ENCODE data around the gene TRAK1.

The TRAK1 gene

GRCh38 chr3:42106646-42107045, 15.5 kb downstream of the TRAK1 start:
- no peaks in the 10 kb centered on the region for H3K9me3 ChIP-seq (ENCODE audit: control insufficient read depth in 2 of 2, low read length in 2 of 2)
- H3K9ac ChIP-seq (ENCODE audit: low read depth in 1 of 2, low read length in 2 of 2), result no peak overlapping the region
- H3K27ac ChIP-seq (ENCODE audit: low read depth in 2 of 2, low read length in 2 of 2), result no peak overlapping the region
- no peaks in the 10 kb centered on the region for H3K4me1 ChIP-seq (ENCODE audit: control insufficient read depth in 2 of 2, insufficient read depth in 2 of 2, low read length in 2 of 2)
- H3K27me3 ChIP-seq (ENCODE audit: control insufficient read depth in 2 of 2, insufficient read depth in 2 of 2, low read length in 2 of 2), result no peaks in the 10 kb centered on the region
- H3K36me3 ChIP-seq (ENCODE audit: control insufficient read depth in 2 of 2, insufficient read depth in 2 of 2, low read length in 2 of 2), result peaks cover 6 to 7% of the 10 kb centered on the region in 2 donors
- no peak overlapping the region for H3K4me3 ChIP-seq (ENCODE audit: low read length in 2 of 2)

- H3K4me1 ChIP-seq (ENCODE audit: control insufficient read depth in 2 of 2, insufficient read depth in 2 of 2, low read length in 2 of 2), result no peaks in the 10 kb centered on the region
Measured at GRCh38 chr3:42110631-42111030, 19.5 kb downstream of the TRAK1 start.

GRCh38 chr3:42114130-42114725, 23.1 kb downstream of the TRAK1 start:
- H3K27me3 ChIP-seq (ENCODE audit: control insufficient read depth in 2 of 2, insufficient read depth in 2 of 2, low read length in 2 of 2), result no peaks in the 10 kb centered on the region

More at GRCh38 chr3:42110631-42111030, 19.5 kb downstream of the TRAK1 start:
- Histone ChIP-seq H3K36me3 (ENCODE audit: control insufficient read depth in 2 of 2, insufficient read depth in 2 of 2, low read length in 2 of 2) (peaks cover 2 to 3% of the 10 kb centered on the region in 2 donors), H3K9ac (ENCODE audit: low read depth in 1 of 2, low read length in 2 of 2) (no peak overlapping the region), H3K9me3 (ENCODE audit: control insufficient read depth in 2 of 2, low read length in 2 of 2) (no peaks in the 10 kb centered on the region), H3K27ac (ENCODE audit: low read depth in 2 of 2, low read length in 2 of 2) (no peak overlapping the region), H3K4me3 (ENCODE audit: low read length in 2 of 2) (no peak overlapping the region), H3K27me3 (ENCODE audit: control insufficient read depth in 2 of 2, insufficient read depth in 2 of 2, low read length in 2 of 2) (no peaks in the 10 kb centered on the region)

GRCh38 chr3:42115215-42115614, 24.1 kb downstream of the TRAK1 start:
- no peaks in the 10 kb centered on the region for H3K36me3 ChIP-seq (ENCODE audit: control insufficient read depth in 2 of 2, insufficient read depth in 2 of 2, low read length in 2 of 2)
- H3K27ac ChIP-seq (ENCODE audit: low read depth in 2 of 2, low read length in 2 of 2), result no peak overlapping the region
- H3K4me3 ChIP-seq (ENCODE audit: low read length in 2 of 2), result no peak overlapping the region
- H3K27me3 ChIP-seq (ENCODE audit: control insufficient read depth in 2 of 2, insufficient read depth in 2 of 2, low read length in 2 of 2), result no peaks in the 10 kb centered on the region
- H3K4me1 ChIP-seq (ENCODE audit: control insufficient read depth in 2 of 2, insufficient read depth in 2 of 2, low read length in 2 of 2), result peaks cover 6 to 17% of the 10 kb centered on the region in 2 donors
- no peaks in the 10 kb centered on the region for H3K9me3 ChIP-seq (ENCODE audit: control insufficient read depth in 2 of 2, low read length in 2 of 2)
- H3K9ac ChIP-seq (ENCODE audit: low read depth in 1 of 2, low read length in 2 of 2), result no peak overlapping the region

More at GRCh38 chr3:42114130-42114725, 23.1 kb downstream of the TRAK1 start:
- H3K9ac ChIP-seq (ENCODE audit: low read depth in 1 of 2, low read length in 2 of 2), result no peak overlapping the region
- peaks cover 6 to 11% of the 10 kb centered on the region in 2 donors for H3K4me1 ChIP-seq (ENCODE audit: control insufficient read depth in 2 of 2, insufficient read depth in 2 of 2, low read length in 2 of 2)
- H3K9me3 ChIP-seq (ENCODE audit: control insufficient read depth in 2 of 2, low read length in 2 of 2), result no peaks in the 10 kb centered on the region
- H3K4me3 ChIP-seq (ENCODE audit: low read length in 2 of 2), result no peak overlapping the region
- H3K36me3 ChIP-seq (ENCODE audit: control insufficient read depth in 2 of 2, insufficient read depth in 2 of 2, low read length in 2 of 2), result no peaks in the 10 kb centered on the region
- H3K27ac ChIP-seq (ENCODE audit: low read depth in 2 of 2, low read length in 2 of 2), result no peak overlapping the region

DNA sequence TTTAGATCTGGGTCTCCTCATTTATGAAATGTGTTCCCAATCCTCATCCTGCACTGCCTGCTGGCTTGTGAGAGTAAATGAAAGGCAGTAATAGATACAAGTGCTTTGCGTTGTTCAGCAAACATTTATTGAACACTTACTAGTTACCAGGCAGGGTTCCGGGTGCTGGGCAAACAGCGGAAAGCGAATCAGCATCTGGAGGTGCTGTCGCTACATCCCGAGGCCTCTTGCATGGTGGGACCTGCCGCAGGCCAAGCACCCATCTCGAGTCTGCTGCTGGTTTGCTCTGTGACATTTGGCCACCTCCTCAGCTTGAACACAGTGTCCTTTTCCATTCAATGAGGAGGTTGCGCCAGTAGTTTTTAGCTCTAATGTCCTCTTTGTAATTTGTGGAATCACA, 24.8 kb downstream of the TRAK1 start:
- no peaks in the 10 kb centered on the region for H3K36me3 ChIP-seq (ENCODE audit: control insufficient read depth in 2 of 2, insufficient read depth in 2 of 2, low read length in 2 of 2)
- H3K4me1 ChIP-seq (ENCODE audit: control insufficient read depth in 2 of 2, insufficient read depth in 2 of 2, low read length in 2 of 2), result peaks cover 9 to 17% of the 10 kb centered on the region in 2 donors
- no peak overlapping the region for H3K4me3 ChIP-seq (ENCODE audit: low read length in 2 of 2)
- no peak overlapping the region for H3K27ac ChIP-seq (ENCODE audit: low read depth in 2 of 2, low read length in 2 of 2)
- no peaks in the 10 kb centered on the region for H3K27me3 ChIP-seq (ENCODE audit: control insufficient read depth in 2 of 2, insufficient read depth in 2 of 2, low read length in 2 of 2)
- H3K9ac ChIP-seq (ENCODE audit: low read depth in 1 of 2, low read length in 2 of 2), result no peak overlapping the region
- H3K9me3 ChIP-seq (ENCODE audit: control insufficient read depth in 2 of 2, low read length in 2 of 2), result no peaks in the 10 kb centered on the region

DNA sequence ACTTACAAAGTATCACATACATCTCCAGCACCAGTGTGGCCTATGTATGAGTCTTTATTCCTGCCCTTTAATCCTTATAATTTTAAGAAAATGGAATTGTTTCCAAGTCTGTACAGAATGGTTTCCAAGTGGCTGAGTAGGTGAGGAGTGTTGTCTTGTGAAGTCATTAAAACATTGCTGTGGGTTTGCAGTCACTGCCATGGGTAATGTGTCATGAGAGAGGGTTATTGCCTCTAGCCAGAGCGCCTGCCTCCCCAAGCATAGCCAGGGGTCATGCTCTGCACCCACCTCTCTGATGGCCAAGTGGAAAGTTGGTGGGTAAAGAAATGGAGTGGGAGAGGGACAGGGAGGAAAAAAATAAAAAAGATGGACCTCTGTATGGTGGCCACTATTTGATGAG, 25.3 kb downstream of the TRAK1 start:
- Histone ChIP-seq H3K27ac (ENCODE audit: low read depth in 2 of 2, low read length in 2 of 2) (no peak overlapping the region), H3K9me3 (ENCODE audit: control insufficient read depth in 2 of 2, low read length in 2 of 2) (no peaks in the 10 kb centered on the region), H3K36me3 (ENCODE audit: control insufficient read depth in 2 of 2, insufficient read depth in 2 of 2, low read length in 2 of 2) (no peaks in the 10 kb centered on the region), H3K4me1 (ENCODE audit: control insufficient read depth in 2 of 2, insufficient read depth in 2 of 2, low read length in 2 of 2) (peaks cover 10 to 17% of the 10 kb centered on the region in 2 donors), H3K27me3 (ENCODE audit: control insufficient read depth in 2 of 2, insufficient read depth in 2 of 2, low read length in 2 of 2) (no peaks in the 10 kb centered on the region), H3K4me3 (ENCODE audit: low read length in 2 of 2) (no peak overlapping the region), H3K9ac (ENCODE audit: low read depth in 1 of 2, low read length in 2 of 2) (no peak overlapping the region)

GRCh38 chr3:42117175-42118008, 26.2 kb downstream of the TRAK1 start:
- Histone ChIP-seq H3K27ac (ENCODE audit: low read depth in 2 of 2, low read length in 2 of 2) (no peak overlapping the region), H3K9ac (ENCODE audit: low read depth in 1 of 2, low read length in 2 of 2) (no peak overlapping the region), H3K36me3 (ENCODE audit: control insufficient read depth in 2 of 2, insufficient read depth in 2 of 2, low read length in 2 of 2) (no peaks in the 10 kb centered on the region), H3K27me3 (ENCODE audit: control insufficient read depth in 2 of 2, insufficient read depth in 2 of 2, low read length in 2 of 2) (no peaks in the 10 kb centered on the region), H3K4me1 (ENCODE audit: control insufficient read depth in 2 of 2, insufficient read depth in 2 of 2, low read length in 2 of 2) (peaks cover 10 to 17% of the 10 kb centered on the region in 2 donors), H3K4me3 (ENCODE audit: low read length in 2 of 2) (no peak overlapping the region), H3K9me3 (ENCODE audit: control insufficient read depth in 2 of 2, low read length in 2 of 2) (no peaks in the 10 kb centered on the region)

DNA sequence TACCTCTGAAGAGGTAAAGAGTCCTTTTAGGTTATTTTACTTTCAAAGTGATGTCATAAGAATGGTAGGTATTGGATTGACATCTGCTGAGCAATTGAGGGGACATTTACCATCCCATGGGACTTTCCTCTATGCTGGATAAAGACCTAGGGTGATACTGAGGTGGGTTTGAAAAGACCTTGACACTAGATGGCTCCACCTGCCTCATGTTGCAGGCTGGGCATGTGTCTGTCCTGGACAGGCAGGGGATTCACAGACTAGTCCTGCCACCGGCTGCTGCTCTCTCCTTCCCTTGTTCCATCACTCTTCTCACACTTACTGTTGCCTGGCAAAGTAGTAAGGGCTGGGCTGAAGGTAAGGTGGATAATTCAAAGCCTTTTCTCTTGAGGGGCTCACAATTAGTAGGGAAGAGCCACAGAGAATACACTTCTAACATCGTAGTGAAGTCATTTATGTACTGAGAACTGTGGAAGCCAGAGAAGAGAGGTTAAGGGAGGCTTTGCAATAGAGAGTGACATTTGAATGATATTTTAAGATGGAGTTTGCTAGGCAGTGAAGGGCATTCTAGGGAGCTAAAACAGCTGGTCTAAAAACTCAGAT, 27.7 kb downstream of the TRAK1 start:
- Histone ChIP-seq H3K4me1 (ENCODE audit: control insufficient read depth in 2 of 2, insufficient read depth in 2 of 2, low read length in 2 of 2) (peaks cover 10 to 17% of the 10 kb centered on the region in 2 donors), H3K9ac (ENCODE audit: low read depth in 1 of 2, low read length in 2 of 2) (no peak overlapping the region), H3K27me3 (ENCODE audit: control insufficient read depth in 2 of 2, insufficient read depth in 2 of 2, low read length in 2 of 2) (no peaks in the 10 kb centered on the region), H3K36me3 (ENCODE audit: control insufficient read depth in 2 of 2, insufficient read depth in 2 of 2, low read length in 2 of 2) (no peaks in the 10 kb centered on the region), H3K27ac (ENCODE audit: low read depth in 2 of 2, low read length in 2 of 2) (no peak overlapping the region), H3K9me3 (ENCODE audit: control insufficient read depth in 2 of 2, low read length in 2 of 2) (no peaks in the 10 kb centered on the region), H3K4me3 (ENCODE audit: low read length in 2 of 2) (no peak overlapping the region)

- H3K36me3 ChIP-seq (ENCODE audit: control insufficient read depth in 2 of 2, insufficient read depth in 2 of 2, low read length in 2 of 2), result no peaks in the 10 kb centered on the region
- H3K4me1 ChIP-seq (ENCODE audit: control insufficient read depth in 2 of 2, insufficient read depth in 2 of 2, low read length in 2 of 2), result peaks cover 10 to 17% of the 10 kb centered on the region in 2 donors
- H3K9ac ChIP-seq (ENCODE audit: low read depth in 1 of 2, low read length in 2 of 2), result no peak overlapping the region
- no peak overlapping the region for H3K4me3 ChIP-seq (ENCODE audit: low read length in 2 of 2)
- H3K27me3 ChIP-seq (ENCODE audit: control insufficient read depth in 2 of 2, insufficient read depth in 2 of 2, low read length in 2 of 2), result no peaks in the 10 kb centered on the region
- H3K27ac ChIP-seq (ENCODE audit: low read depth in 2 of 2, low read length in 2 of 2), result no peak overlapping the region
- H3K9me3 ChIP-seq (ENCODE audit: control insufficient read depth in 2 of 2, low read length in 2 of 2), result no peaks in the 10 kb centered on the region
Measured at GRCh38 chr3:42119561-42120355, 28.6 kb downstream of the TRAK1 start.

Data from mucosa of rectum (tissue), 2 donors.